H9 (cell line): ENCODE results near the gene ZNF487. TPM values are rescaled to one million over a fixed set of nuclear protein-coding genes. Genes with fewer than 3 reads are reported as not detected.
A peak's percentile ranks its signal among the peaks of the same experiment; 100 is the strongest.

Source experiments
- DNase-seq: peaks from one replicate; pipeline ENCODE4 v3.0.0-alpha.2; 2017
- H2AFZ ChIP-seq: one replicate; pipeline ENCODE4 v1.6.1; 2013; ENCODE audit warnings: mild to moderate bottlenecking, low read length, control low read depth, moderate library complexity
- H2AK5ac ChIP-seq: 2 replicates; pipeline ENCODE4 v1.6.1; 2013; ENCODE audit warnings: low read length, control low read depth, mixed read lengths; ENCODE audit not compliant: insufficient read length
- H2BK120ac ChIP-seq: one replicate; pipeline ENCODE4 v1.6.1; 2013; ENCODE audit warnings: low read depth, mild to moderate bottlenecking, low read length, control low read depth, inconsistent platforms; ENCODE audit not compliant: poor library complexity, severe bottlenecking
- H2BK12ac ChIP-seq: 2 replicates; pipeline ENCODE4 v1.6.1; 2013; ENCODE audit warnings: low read length, control low read depth, mixed read lengths, low read depth; ENCODE audit not compliant: insufficient read length
- H2BK15ac ChIP-seq: 2 replicates; pipeline ENCODE4 v1.6.1; 2013; ENCODE audit warnings: low read depth, low read length, control low read depth
- H2BK20ac ChIP-seq: one replicate; pipeline ENCODE4 v1.6.1; 2013; ENCODE audit warnings: low read depth, mild to moderate bottlenecking, low read length, control low read depth, inconsistent platforms; ENCODE audit not compliant: poor library complexity, severe bottlenecking
- H2BK5ac ChIP-seq: 2 replicates; pipeline ENCODE4 v1.6.1; 2013; ENCODE audit warnings: low read length, control low read depth, mixed read lengths; ENCODE audit not compliant: insufficient read length
- H3K14ac ChIP-seq: 2 replicates; pipeline ENCODE4 v1.6.1; 2013; ENCODE audit warnings: low read length, control low read depth; ENCODE audit not compliant: insufficient read depth
- H3K18ac ChIP-seq: 2 replicates; pipeline ENCODE4 v1.6.1; 2013; ENCODE audit warnings: low read depth, mild to moderate bottlenecking, mixed read lengths, low read length, control low read depth; ENCODE audit not compliant: insufficient read length
- H3K23ac ChIP-seq: 2 replicates; pipeline ENCODE4 v1.6.1; 2013; ENCODE audit warnings: low read length, control low read depth, mixed read lengths, low read depth; ENCODE audit not compliant: insufficient read length
- H3K23me2 ChIP-seq: 2 replicates; pipeline ENCODE4 v1.6.1; 2013; ENCODE audit warnings: low read depth, mild to moderate bottlenecking, mixed read lengths, low read length, control low read depth; ENCODE audit not compliant: insufficient read length, poor library complexity, severe bottlenecking
- H3K27ac ChIP-seq: 2 replicates; pipeline ENCODE4 v1.5.1; 2013; ENCODE audit warnings: low read length, control low read depth, mixed read lengths, low read depth; ENCODE audit not compliant: insufficient read length
- H3K27me3 ChIP-seq: 2 replicates; pipeline ENCODE4 v1.6.1; 2013; ENCODE audit warnings: low read length, control low read depth, inconsistent platforms; ENCODE audit not compliant: insufficient read depth
- H3K4ac ChIP-seq: 2 replicates; pipeline ENCODE4 v1.6.1; 2013; ENCODE audit warnings: low read depth, mild to moderate bottlenecking, control low read depth, inconsistent platforms, low read length, moderate library complexity
- H3K4me1 ChIP-seq: 2 replicates; pipeline ENCODE4 v1.6.1; 2013; ENCODE audit warnings: low read length, control low read depth, inconsistent platforms; ENCODE audit not compliant: insufficient read depth
- H3K4me2 ChIP-seq: 2 replicates; pipeline ENCODE4 v1.6.1; 2013; ENCODE audit warnings: low read length, control low read depth, mixed read lengths; ENCODE audit not compliant: insufficient read length, insufficient read depth
- H3K56ac ChIP-seq: 2 replicates; pipeline ENCODE4 v1.6.1; 2013; ENCODE audit warnings: low read depth, mild to moderate bottlenecking, mixed read lengths, low read length, control low read depth; ENCODE audit not compliant: insufficient read length
- H3K79me1 ChIP-seq: 2 replicates; pipeline ENCODE4 v1.6.1; 2013; ENCODE audit warnings: low read depth, mild to moderate bottlenecking, moderate library complexity, low read length, control low read depth, inconsistent platforms; ENCODE audit not compliant: insufficient read depth, poor library complexity, severe bottlenecking
- H3K79me2 ChIP-seq: 2 replicates; pipeline ENCODE4 v1.6.1; 2013; ENCODE audit warnings: low read length, control low read depth, inconsistent platforms; ENCODE audit not compliant: insufficient read depth
- H3K9ac ChIP-seq: 2 replicates; pipeline ENCODE4 v1.6.1; 2013; ENCODE audit warnings: low read length, control low read depth, mixed read lengths; ENCODE audit not compliant: insufficient read length; ENCODE audit errors: extremely low read depth
- H3K9me3 ChIP-seq: one replicate; pipeline ENCODE4 v1.6.1; 2013; ENCODE audit warnings: low read depth, low read length, inconsistent platforms; ENCODE audit not compliant: control insufficient read depth
- H3T11ph ChIP-seq: one replicate; pipeline ENCODE4 v1.6.1; 2013; ENCODE audit warnings: mild to moderate bottlenecking, low read length, control low read depth, inconsistent platforms
- H4K20me1 ChIP-seq: one replicate; pipeline ENCODE4 v1.6.1; 2013; ENCODE audit not compliant: control insufficient read depth, insufficient read length, insufficient read depth
- H4K5ac ChIP-seq: 2 replicates; pipeline ENCODE4 v1.6.1; 2013; ENCODE audit warnings: low read depth, mild to moderate bottlenecking, mixed read lengths, low read length, control low read depth; ENCODE audit not compliant: insufficient read length
- H4K8ac ChIP-seq: replicated peaks from 2 replicates; pipeline ENCODE4 v1.6.1; 2013; ENCODE audit warnings: low read length, control low read depth, mixed read lengths, low read depth; ENCODE audit not compliant: insufficient read length
- H4K91ac ChIP-seq: 2 replicates; pipeline ENCODE4 v1.6.1; 2013; ENCODE audit warnings: low read depth, mild to moderate bottlenecking, moderate library complexity, mixed read lengths, low read length, control low read depth; ENCODE audit not compliant: insufficient read length
- H3K27ac Mint-ChIP-seq, 3 experiments: 2 replicates in 2 of 3; 3 replicates in 1 of 3; pipeline ENCODE4 v1.8.0; 2020 to 2021; ENCODE audit warnings: mixed read lengths in 3 of 3, mild to moderate bottlenecking in 1 of 3, moderate library complexity in 1 of 3
- H3K27me3 Mint-ChIP-seq: 2 replicates; pipeline ENCODE4 v1.8.0; 2021; ENCODE audit warnings: low read depth, mild to moderate bottlenecking, moderate library complexity, mixed read lengths
- H3K36me3 Mint-ChIP-seq, 3 experiments: 2 replicates in 2 of 3; 3 replicates in 1 of 3; pipeline ENCODE4 v1.8.0; 2020 to 2021; ENCODE audit warnings: low read depth in 3 of 3, mixed read lengths in 3 of 3; ENCODE audit not compliant: insufficient read depth in 1 of 3
- H3K4me1 Mint-ChIP-seq, 2 experiments: 2 replicates each; pipeline ENCODE4 v1.8.0; 2020; ENCODE audit warnings: mixed read lengths in 2 of 2
- H3K4me3 Mint-ChIP-seq, 2 experiments: 2 replicates in 1 of 2; 3 replicates in 1 of 2; pipeline ENCODE4 v1.8.0; 2020 to 2021; ENCODE audit warnings: mild to moderate bottlenecking in 2 of 2, mixed read lengths in 2 of 2, moderate library complexity in 1 of 2
- H3K9me3 Mint-ChIP-seq, 2 experiments: 2 replicates in 1 of 2; 3 replicates in 1 of 2; pipeline ENCODE4 v1.8.0; 2020; ENCODE audit warnings: mild to moderate bottlenecking in 2 of 2, mixed read lengths in 2 of 2, moderate library complexity in 1 of 2
- WGBS: extraction: QIAGEN DNeasy Blood & Tissue Kit; methylation state at CpG from one replicate; pipeline ENCODE4 v1.1.7; 2013; ENCODE audit warnings: missing lambda C conversion rate, low lambda C conversion rate, mixed read lengths; ENCODE audit not compliant: insufficient read length; ENCODE audit errors: extremely low coverage; 5-methylcytosine and 5-hydroxymethylcytosine counted together
- total RNA-seq: library from RNA; stranded (reverse); gene quantifications from 2 replicates; pipeline ENCODE4 v1.2.1, GENCODE V29; 2021
- TF ChIP-seq, protein P1 (sequence below): fragments of 200-600 bp; sonication (generic); conservative IDR thresholded peaks from 3 replicates; pipeline ENCODE4 v1.8.0; 2021; ENCODE audit warnings: antibody characterized with exemption, mild to moderate bottlenecking

ZNF487 gene
- total RNA-seq, 1 experiment from 2014 or later = 1.4 TPM

DNA sequence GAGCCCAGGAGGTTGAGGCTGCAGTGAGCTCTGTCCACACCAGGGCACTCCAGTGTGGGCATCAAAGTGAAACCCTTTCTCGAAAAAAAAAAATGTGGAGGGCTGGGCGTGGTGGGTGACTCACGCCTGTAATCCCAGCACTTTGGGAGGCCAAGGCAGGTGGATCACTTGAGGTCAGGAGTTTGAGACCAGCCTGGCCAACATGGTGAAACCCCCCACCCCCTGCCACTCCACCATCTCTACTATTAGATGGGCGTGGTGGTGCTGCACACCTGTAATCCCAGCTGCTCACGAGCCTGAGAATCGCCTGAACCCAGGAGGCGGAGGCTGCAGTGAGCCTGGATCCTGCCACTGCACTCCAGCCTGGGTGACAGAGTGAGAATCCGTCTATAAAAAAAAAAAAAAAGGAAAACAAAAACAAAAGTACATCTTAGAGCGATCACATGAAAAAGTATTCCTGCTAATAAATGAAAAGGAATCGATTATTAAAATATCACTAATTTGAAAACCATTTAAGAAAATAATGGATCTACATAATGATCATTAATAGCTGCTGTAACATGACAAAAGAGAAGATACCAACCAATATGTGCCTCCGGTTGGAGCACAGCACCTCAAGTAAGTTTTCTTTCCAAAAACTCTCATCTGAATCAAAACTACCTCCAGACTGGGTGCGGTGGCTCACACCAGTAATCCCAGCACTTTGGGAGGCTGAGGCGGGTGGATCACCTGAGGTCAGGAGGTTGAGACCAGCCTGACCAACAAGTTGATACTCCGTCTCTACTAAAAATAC is 32.8 kb upstream of the ZNF487 start:
- Mint-ChIP-seq H3K4me1 (peaks cover 55 to 67% of the 10 kb centered on the region in 2 experiments), H3K27ac (peak overlapping the region; percentile 47 to 96 (median 94); a peak in 5 of 7 replicates), H3K27me3 (peaks cover 1% of the 10 kb centered on the region; the same call in 1 of the 2 replicates), H3K4me3 (peak overlapping the region; percentile 28 to 38; a peak in 3 of 5 replicates), H3K9me3 (0 out of 5 replicates have a peak, but pooled peaks cover 0 to 2% of the 10 kb centered on the region in 2 experiments), H3K36me3 (peaks cover 9 to 38% (median 11%) of the 10 kb centered on the region in 3 experiments; a peak in 6 of 7 replicates)
- Histone ChIP-seq H4K8ac (no peak overlapping the region), H3K9ac (no peak overlapping the region), H2BK20ac (no peak overlapping the region), H3K14ac (no peak overlapping the region), H3K27ac (no peak overlapping the region), H3K9me3 (no peaks in the 10 kb centered on the region), H3K56ac (no peak overlapping the region), H3K79me1 (no peaks in the 10 kb centered on the region), H3K79me2 (peaks cover 75% of the 10 kb centered on the region), H3K4me2 (peak overlapping the region; percentile 5), H2BK120ac (no peak overlapping the region), H2BK5ac (no peak overlapping the region), H3K4me1 (peaks cover 4% of the 10 kb centered on the region; the same call in 1 of the 2 replicates), H3T11ph (no peak overlapping the region), H4K91ac (no peak overlapping the region), H4K20me1 (no peaks in the 10 kb centered on the region), H4K5ac (no peak overlapping the region), H2BK15ac (no peak overlapping the region), H3K23ac (no peak overlapping the region), H3K23me2 (peaks cover 4% of the 10 kb centered on the region), H2AFZ (no peak overlapping the region), H3K18ac (no peak overlapping the region), H2BK12ac (no peak overlapping the region), H3K27me3 (no peaks in the 10 kb centered on the region), H2AK5ac (no peak overlapping the region), H3K4ac (no peak overlapping the region)
- TF ChIP-seq, protein P1, sequence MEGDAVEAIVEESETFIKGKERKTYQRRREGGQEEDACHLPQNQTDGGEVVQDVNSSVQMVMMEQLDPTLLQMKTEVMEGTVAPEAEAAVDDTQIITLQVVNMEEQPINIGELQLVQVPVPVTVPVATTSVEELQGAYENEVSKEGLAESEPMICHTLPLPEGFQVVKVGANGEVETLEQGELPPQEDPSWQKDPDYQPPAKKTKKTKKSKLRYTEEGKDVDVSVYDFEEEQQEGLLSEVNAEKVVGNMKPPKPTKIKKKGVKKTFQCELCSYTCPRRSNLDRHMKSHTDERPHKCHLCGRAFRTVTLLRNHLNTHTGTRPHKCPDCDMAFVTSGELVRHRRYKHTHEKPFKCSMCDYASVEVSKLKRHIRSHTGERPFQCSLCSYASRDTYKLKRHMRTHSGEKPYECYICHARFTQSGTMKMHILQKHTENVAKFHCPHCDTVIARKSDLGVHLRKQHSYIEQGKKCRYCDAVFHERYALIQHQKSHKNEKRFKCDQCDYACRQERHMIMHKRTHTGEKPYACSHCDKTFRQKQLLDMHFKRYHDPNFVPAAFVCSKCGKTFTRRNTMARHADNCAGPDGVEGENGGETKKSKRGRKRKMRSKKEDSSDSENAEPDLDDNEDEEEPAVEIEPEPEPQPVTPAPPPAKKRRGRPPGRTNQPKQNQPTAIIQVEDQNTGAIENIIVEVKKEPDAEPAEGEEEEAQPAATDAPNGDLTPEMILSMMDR = no peak
- no CpG with 5 or more reads among the region's 14 CpGs for WGBS
- DNase-seq = no peak
